ENCODE measurements around the gene KLK5.

- TF ChIP-seq CTCF (IDR thresholded peaks at IDR 0.05), result no peak
- no peak for TF ChIP-seq POLR2A (IDR thresholded peaks at IDR 0.05)
- TF ChIP-seq EP300 (IDR thresholded peaks at IDR 0.05), result no peak
Measured at GRCh38 chr19:51000426-51000825, 47.6 kb upstream of the KLK5 start.
